Measurements from ENCODE around the gene CAAP1. TPM values are rescaled to one million over a fixed set of nuclear protein-coding genes. Genes with fewer than 3 reads are reported as not detected.

The CAAP1 gene
- 10.4 and 12.2 TPM in 2 replicates for total RNA-seq

GRCh38 chr9:26892251-26893029 is at the start of gene CAAP1:
CAAP1 (minus strand) TSS chr9:26892802; CDS start chr9:26892715, 87 bp downstream.

Other genes starting within 250 kb of the CAAP1 start
- gene PLAA, start 54.4 kb upstream of the CAAP1 start, total RNA-seq, result 29.9 and 44.8 TPM in 2 replicates
- gene IFT74, start 63.6 kb upstream of the CAAP1 start, total RNA-seq, result 10.0 and 15.4 TPM in 2 replicates
- gene LRRC19, start 112.9 kb upstream of the CAAP1 start, total RNA-seq, result not detected in 2 replicates
- gene TEK, start 216.4 kb upstream of the CAAP1 start, total RNA-seq, result 0.43 and 15.6 TPM in 2 replicates